GM12878 (cell line): ENCODE measurements around the gene ACTR2. TPM values are rescaled to one million over a fixed set of nuclear protein-coding genes. Genes with fewer than 3 reads are reported as not detected.

Source experiments
- BACH1 ChIP-seq: fragments of 450-650 bp; IDR thresholded peaks from 2 replicates; pipeline ENCODE4 v1.6.1; 2017; ENCODE audit warnings: mild to moderate bottlenecking, borderline replicate concordance
- CEBPB ChIP-seq, 2 experiments: fragments of 150-350 bp in 1 of 2; IDR thresholded peaks; 2 replicates each; pipeline ENCODE4 v1.6.1; 2012 to 2014; ENCODE audit warnings: low read depth in 2 of 2, low read length in 2 of 2, borderline replicate concordance in 1 of 2, inconsistent platforms in 1 of 2
- CHD2 ChIP-seq: IDR thresholded peaks from 2 replicates; pipeline ENCODE4 v1.6.1; 2011; ENCODE audit warnings: low read depth, low read length, improper control_type of control experiment, borderline replicate concordance
- CREM ChIP-seq: IDR thresholded peaks from 2 replicates; pipeline ENCODE4 v1.6.1; 2014; ENCODE audit warnings: antibody characterized with exemption, low read depth
- FOXK2 ChIP-seq: fragments of 450-650 bp; IDR thresholded peaks from 2 replicates; pipeline ENCODE4 v1.6.1; 2017; ENCODE audit warnings: mild to moderate bottlenecking, moderate library complexity
- HDAC2 ChIP-seq: fragments of 200-600 bp; sonication (generic); IDR thresholded peaks from 2 replicates; pipeline ENCODE4 v1.6.1; 2017
- IKZF1 ChIP-seq: fragments of 450-650 bp; conservative IDR thresholded peaks from 2 replicates; pipeline ENCODE4 v1.6.1; 2017; ENCODE audit warnings: antibody characterized with exemption, mild to moderate bottlenecking
- IKZF2 ChIP-seq, 2 experiments: fragments of 450-650 bp; IDR thresholded peaks; 2 replicates each; pipeline ENCODE4 v1.6.1; 2017; ENCODE audit warnings: mild to moderate bottlenecking in 2 of 2, moderate library complexity in 2 of 2
- JUND ChIP-seq: IDR thresholded peaks from 2 replicates; pipeline ENCODE4 v1.6.1; 2012; ENCODE audit warnings: low read depth, mild to moderate bottlenecking, low read length, improper control_type of control experiment, moderate library complexity
- NFIC ChIP-seq: IDR thresholded peaks from 2 replicates; pipeline ENCODE4 v1.6.1; 2012; ENCODE audit warnings: low read depth, mild to moderate bottlenecking, inconsistent platforms, low read length, moderate library complexity
- RAD21 ChIP-seq: IDR thresholded peaks from 2 replicates; pipeline ENCODE4 v1.6.1; 2011; ENCODE audit warnings: mild to moderate bottlenecking, low read depth, low read length, moderate library complexity; ENCODE audit not compliant: insufficient read depth
- SMAD5 ChIP-seq: IDR thresholded peaks from 2 replicates; pipeline ENCODE4 v1.6.1; 2016; ENCODE audit warnings: antibody characterized with exemption, low read depth
- TCF7 ChIP-seq: IDR thresholded peaks from 2 replicates; pipeline ENCODE4 v1.6.1; 2014; ENCODE audit warnings: antibody characterized with exemption, borderline replicate concordance
- ZNF24 ChIP-seq: fragments of 450-650 bp; IDR thresholded peaks from 2 replicates; pipeline ENCODE4 v1.6.1; 2017; ENCODE audit warnings: antibody characterized with exemption, mild to moderate bottlenecking
- polyA plus RNA-seq, 11 experiments: library from polyadenylated mRNA; depleted of rRNA in 4 of 11; unstranded in 6 of 11; stranded (reverse) in 5 of 11; fragments of >200 nt; fragmentation: Nextera tagmentation in 4 of 11; fragmentation: Illumina TruSeq in 1 of 11; extraction: Ambion mirVana in 4 of 11; extraction: Trizol in 1 of 11; gene quantifications; 1 replicate in 1 of 11; 2 replicates in 10 of 11; pipeline versions ENCODE4 v1.2.1 to v1.2.3, GENCODE V29; 2011 to 2016; ENCODE audit warnings: inconsistent platforms in 2 of 11, missing spikeins in 2 of 11, low read depth in 1 of 11
- total RNA-seq, 4 experiments: library from RNA; depleted of rRNA in 3 of 4; stranded (reverse); fragments of >200 nt in 3 of 4; fragmentation: Illumina TruSeq in 1 of 4; extraction: Trizol in 1 of 4; gene quantifications; 2 replicates each; pipeline versions ENCODE4 v1.2.1 to v1.2.3, GENCODE V29; 2013 to 2021
- TF ChIP-seq, protein P1 (sequence below): IDR thresholded peaks from 2 replicates; pipeline ENCODE4 v1.6.1; 2012; ENCODE audit warnings: improper control_type of control experiment, low read depth, low read length; ENCODE audit not compliant: insufficient replicate concordance
- TF ChIP-seq, protein P2 (sequence below): IDR thresholded peaks from 2 replicates; pipeline ENCODE4 v1.6.1; 2011; ENCODE audit warnings: low read depth, mild to moderate bottlenecking, low read length, moderate library complexity, borderline replicate concordance; ENCODE audit errors: extremely low read depth
- TF ChIP-seq, protein P3 (sequence below): fragments of 450-650 bp; IDR thresholded peaks from 2 replicates; pipeline ENCODE4 v1.6.1; 2016; ENCODE audit warnings: mild to moderate bottlenecking
- TF ChIP-seq, protein P4 (sequence below): IDR thresholded peaks from 2 replicates; pipeline ENCODE4 v1.6.1; 2011; ENCODE audit warnings: borderline replicate concordance, low read depth, mild to moderate bottlenecking, moderate library complexity, low read length; ENCODE audit not compliant: insufficient read depth, poor library complexity, severe bottlenecking
- TF ChIP-seq, protein P5 (sequence below): fragments of 450-650 bp; conservative IDR thresholded peaks from 2 replicates; pipeline ENCODE4 v1.6.1; 2017; ENCODE audit warnings: mild to moderate bottlenecking, moderate library complexity

ACTR2 gene
- total and polyA plus RNA-seq, 10 of the 15 experiments (the other 5 are each of a cell fraction or from before 2014, with no cell fraction given) = 94.2 to 401 (median 195) TPM

DNA sequence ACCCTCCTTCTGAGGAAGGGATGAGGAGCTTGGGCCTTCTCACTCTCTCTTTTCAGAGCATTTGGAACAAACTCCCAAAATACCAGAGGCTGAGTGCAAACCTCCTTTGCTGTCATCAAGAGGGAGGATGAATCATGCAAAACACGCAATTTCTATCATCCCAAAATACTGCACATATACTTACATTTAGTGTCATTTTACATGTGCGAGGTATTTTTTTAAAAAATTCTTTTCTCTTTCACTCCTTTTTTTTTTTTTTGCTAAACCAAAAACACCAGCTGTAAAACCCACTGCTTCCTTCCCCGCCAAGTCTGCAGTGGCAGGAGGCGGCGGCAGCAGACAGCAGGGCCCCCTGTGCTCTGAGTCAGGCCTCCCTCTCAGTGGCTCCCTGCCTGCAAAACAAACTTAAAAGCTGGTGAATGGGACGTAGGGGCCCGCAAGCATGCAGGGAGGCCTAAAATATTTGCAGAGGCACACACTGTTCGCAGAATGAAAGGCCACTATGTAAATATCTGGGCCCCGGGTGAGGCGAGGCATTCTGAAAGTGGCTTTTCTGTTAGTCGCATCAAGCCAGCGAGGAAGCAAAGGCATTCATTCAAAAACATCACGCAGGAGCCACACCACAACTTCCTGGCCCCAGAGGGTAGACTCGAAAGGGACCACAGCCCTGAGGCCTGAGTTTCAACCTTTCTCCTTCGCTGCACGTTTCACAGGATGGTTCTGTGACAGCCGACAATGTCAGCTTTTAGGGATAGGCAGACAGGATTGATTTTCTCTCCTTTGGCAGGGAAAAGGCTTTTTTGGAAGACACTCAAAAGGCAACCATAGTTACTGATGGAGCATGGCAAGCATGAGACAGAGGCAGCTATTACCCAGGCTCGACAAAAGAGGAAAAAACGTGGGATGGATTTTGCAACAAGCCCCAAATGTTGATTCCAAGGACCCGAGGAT lies 73.4 kb downstream of the ACTR2 start (continued):
- TF ChIP-seq, protein P1, sequence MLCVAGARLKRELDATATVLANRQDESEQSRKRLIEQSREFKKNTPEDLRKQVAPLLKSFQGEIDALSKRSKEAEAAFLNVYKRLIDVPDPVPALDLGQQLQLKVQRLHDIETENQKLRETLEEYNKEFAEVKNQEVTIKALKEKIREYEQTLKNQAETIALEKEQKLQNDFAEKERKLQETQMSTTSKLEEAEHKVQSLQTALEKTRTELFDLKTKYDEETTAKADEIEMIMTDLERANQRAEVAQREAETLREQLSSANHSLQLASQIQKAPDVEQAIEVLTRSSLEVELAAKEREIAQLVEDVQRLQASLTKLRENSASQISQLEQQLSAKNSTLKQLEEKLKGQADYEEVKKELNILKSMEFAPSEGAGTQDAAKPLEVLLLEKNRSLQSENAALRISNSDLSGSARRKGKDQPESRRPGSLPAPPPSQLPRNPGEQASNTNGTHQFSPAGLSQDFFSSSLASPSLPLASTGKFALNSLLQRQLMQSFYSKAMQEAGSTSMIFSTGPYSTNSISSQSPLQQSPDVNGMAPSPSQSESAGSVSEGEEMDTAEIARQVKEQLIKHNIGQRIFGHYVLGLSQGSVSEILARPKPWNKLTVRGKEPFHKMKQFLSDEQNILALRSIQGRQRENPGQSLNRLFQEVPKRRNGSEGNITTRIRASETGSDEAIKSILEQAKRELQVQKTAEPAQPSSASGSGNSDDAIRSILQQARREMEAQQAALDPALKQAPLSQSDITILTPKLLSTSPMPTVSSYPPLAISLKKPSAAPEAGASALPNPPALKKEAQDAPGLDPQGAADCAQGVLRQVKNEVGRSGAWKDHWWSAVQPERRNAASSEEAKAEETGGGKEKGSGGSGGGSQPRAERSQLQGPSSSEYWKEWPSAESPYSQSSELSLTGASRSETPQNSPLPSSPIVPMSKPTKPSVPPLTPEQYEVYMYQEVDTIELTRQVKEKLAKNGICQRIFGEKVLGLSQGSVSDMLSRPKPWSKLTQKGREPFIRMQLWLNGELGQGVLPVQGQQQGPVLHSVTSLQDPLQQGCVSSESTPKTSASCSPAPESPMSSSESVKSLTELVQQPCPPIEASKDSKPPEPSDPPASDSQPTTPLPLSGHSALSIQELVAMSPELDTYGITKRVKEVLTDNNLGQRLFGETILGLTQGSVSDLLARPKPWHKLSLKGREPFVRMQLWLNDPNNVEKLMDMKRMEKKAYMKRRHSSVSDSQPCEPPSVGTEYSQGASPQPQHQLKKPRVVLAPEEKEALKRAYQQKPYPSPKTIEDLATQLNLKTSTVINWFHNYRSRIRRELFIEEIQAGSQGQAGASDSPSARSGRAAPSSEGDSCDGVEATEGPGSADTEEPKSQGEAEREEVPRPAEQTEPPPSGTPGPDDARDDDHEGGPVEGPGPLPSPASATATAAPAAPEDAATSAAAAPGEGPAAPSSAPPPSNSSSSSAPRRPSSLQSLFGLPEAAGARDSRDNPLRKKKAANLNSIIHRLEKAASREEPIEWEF = no peak
- TF ChIP-seq, protein P2, sequence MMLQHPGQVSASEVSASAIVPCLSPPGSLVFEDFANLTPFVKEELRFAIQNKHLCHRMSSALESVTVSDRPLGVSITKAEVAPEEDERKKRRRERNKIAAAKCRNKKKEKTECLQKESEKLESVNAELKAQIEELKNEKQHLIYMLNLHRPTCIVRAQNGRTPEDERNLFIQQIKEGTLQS = no peak
- peak; percentile 62 for TF ChIP-seq CREM
- TF ChIP-seq ZNF24 = peak; percentile 51; the same call in 1 of the 2 replicates
- no peak for TF ChIP-seq JUND
- TF ChIP-seq RAD21 = no peak
- TF ChIP-seq, protein P3, sequence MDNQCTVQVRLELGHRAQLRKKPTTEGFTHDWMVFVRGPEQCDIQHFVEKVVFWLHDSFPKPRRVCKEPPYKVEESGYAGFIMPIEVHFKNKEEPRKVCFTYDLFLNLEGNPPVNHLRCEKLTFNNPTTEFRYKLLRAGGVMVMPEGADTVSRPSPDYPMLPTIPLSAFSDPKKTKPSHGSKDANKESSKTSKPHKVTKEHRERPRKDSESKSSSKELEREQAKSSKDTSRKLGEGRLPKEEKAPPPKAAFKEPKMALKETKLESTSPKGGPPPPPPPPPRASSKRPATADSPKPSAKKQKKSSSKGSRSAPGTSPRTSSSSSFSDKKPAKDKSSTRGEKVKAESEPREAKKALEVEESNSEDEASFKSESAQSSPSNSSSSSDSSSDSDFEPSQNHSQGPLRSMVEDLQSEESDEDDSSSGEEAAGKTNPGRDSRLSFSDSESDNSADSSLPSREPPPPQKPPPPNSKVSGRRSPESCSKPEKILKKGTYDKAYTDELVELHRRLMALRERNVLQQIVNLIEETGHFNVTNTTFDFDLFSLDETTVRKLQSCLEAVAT = no peak
- peak; percentile 55; the same call in 1 of the 2 replicates for TF ChIP-seq NFIC
- no peak for TF ChIP-seq TCF7
- no peak for TF ChIP-seq FOXK2
- TF ChIP-seq CEBPB (IDR thresholded peaks at IDR 0.05; ENCODE audit: borderline replicate concordance in 1 of 2, low read depth in 2 of 2, low read length in 2 of 2) = no peak
- no peak for TF ChIP-seq HDAC2
- TF ChIP-seq, protein P4, sequence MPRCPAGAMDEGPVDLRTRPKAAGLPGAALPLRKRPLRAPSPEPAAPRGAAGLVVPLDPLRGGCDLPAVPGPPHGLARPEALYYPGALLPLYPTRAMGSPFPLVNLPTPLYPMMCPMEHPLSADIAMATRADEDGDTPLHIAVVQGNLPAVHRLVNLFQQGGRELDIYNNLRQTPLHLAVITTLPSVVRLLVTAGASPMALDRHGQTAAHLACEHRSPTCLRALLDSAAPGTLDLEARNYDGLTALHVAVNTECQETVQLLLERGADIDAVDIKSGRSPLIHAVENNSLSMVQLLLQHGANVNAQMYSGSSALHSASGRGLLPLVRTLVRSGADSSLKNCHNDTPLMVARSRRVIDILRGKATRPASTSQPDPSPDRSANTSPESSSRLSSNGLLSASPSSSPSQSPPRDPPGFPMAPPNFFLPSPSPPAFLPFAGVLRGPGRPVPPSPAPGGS = peak; percentile 16
- TF ChIP-seq BACH1 = no peak
- TF ChIP-seq SMAD5 = no peak
- TF ChIP-seq IKZF2 (IDR thresholded peaks at IDR 0.05) = peak; percentile 58 to 68
- TF ChIP-seq CHD2 = no peak
- TF ChIP-seq IKZF1 = peak; percentile 57
- TF ChIP-seq, protein P5, sequence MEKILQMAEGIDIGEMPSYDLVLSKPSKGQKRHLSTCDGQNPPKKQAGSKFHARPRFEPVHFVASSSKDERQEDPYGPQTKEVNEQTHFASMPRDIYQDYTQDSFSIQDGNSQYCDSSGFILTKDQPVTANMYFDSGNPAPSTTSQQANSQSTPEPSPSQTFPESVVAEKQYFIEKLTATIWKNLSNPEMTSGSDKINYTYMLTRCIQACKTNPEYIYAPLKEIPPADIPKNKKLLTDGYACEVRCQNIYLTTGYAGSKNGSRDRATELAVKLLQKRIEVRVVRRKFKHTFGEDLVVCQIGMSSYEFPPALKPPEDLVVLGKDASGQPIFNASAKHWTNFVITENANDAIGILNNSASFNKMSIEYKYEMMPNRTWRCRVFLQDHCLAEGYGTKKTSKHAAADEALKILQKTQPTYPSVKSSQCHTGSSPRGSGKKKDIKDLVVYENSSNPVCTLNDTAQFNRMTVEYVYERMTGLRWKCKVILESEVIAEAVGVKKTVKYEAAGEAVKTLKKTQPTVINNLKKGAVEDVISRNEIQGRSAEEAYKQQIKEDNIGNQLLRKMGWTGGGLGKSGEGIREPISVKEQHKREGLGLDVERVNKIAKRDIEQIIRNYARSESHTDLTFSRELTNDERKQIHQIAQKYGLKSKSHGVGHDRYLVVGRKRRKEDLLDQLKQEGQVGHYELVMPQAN = no peak
